Stomach (tissue), 9 donors: ENCODE data around the gene ARID4B. TPM values are rescaled to one million over a fixed set of nuclear protein-coding genes. Genes with fewer than 3 reads are reported as not detected.
"Not testable (repeated sequence)": the region's sequence is repeated elsewhere in the genome, so short reads cannot be mapped to it uniquely, and the experiment has no call there.

Source experiments
- DNase-seq, 2 donors: peaks; one replicate each; pipeline versions ENCODE4 v3.0.0 to v3.0.0-alpha.2; 2013 to 2019
- H3K27ac ChIP-seq, 5 donors: fragments of 200-600 bp in 4 of 5; sonication (generic) in 4 of 5; one replicate each; pipeline ENCODE4 v1.5.1; 2013 to 2019; ENCODE audit warnings: mild to moderate bottlenecking in 1 of 5, moderate library complexity in 1 of 5
- H3K27me3 ChIP-seq, 3 donors: fragments of 200-600 bp; sonication (generic); one replicate each; pipeline ENCODE4 v1.5.1; 2017 to 2019; ENCODE audit warnings: mixed run types in 1 of 3
- H3K36me3 ChIP-seq, 4 donors: fragments of 200-600 bp; sonication (generic); 1 replicate in 3 of 4; 2 replicates in 1 of 4; pipeline ENCODE4 v1.5.1; 2016 to 2019
- H3K4me1 ChIP-seq, 4 donors: fragments of 200-600 bp; sonication (generic); one replicate each; pipeline ENCODE4 v1.5.1; 2016 to 2019
- H3K4me3 ChIP-seq, 4 donors: fragments of 200-600 bp; sonication (generic) in 3 of 4; one replicate each; pipeline ENCODE4 v1.5.1; 2016 to 2019; ENCODE audit warnings: mild to moderate bottlenecking in 1 of 4
- H3K9me3 ChIP-seq, 4 donors: fragments of 200-600 bp; sonication (generic); one replicate each; pipeline ENCODE4 v1.5.1; 2016 to 2019
- EP300 ChIP-seq: sonication (generic); formaldehyde crosslinking; IDR thresholded peaks from one replicate; pipeline ENCODE4 v1.6.1; 2017; ENCODE audit warnings: antibody characterized with exemption
- POLR2A ChIP-seq, 4 donors: fragments of 450-650 bp; IDR thresholded peaks; one replicate each; pipeline ENCODE4 v1.6.1; 2016; ENCODE audit warnings: antibody characterized with exemption in 4 of 4, control low read depth in 2 of 4, mild to moderate bottlenecking in 1 of 4, moderate library complexity in 1 of 4
- POLR2AphosphoS5 ChIP-seq, 3 donors: sonication (generic); formaldehyde crosslinking; IDR thresholded peaks; one replicate each; pipeline ENCODE4 v1.6.1; 2016; ENCODE audit warnings: antibody characterized with exemption in 3 of 3
- WGBS, 5 donors: extraction: QIAGEN DNeasy Blood & Tissue Kit in 3 of 5; methylation state at CpG; one replicate each; pipeline versions ENCODE4 v1.1.5 to v1.1.7; 2013 to 2018; 5-methylcytosine and 5-hydroxymethylcytosine counted together
- intact Hi-C: fragments of 100-400 bp; cut with DNase I; formaldehyde crosslinking; loops from one replicate; pipeline ENCODE4 v1.15.1; 2023; ENCODE audit warnings: low total_unique reads
- polyA plus RNA-seq, 3 donors: library from polyadenylated mRNA; stranded (reverse); fragments of 200-250 nt; gene quantifications; one replicate each; pipeline ENCODE4 v1.2.3, GENCODE V29; 2013
- total RNA-seq, 5 donors: library from RNA; depleted of rRNA; stranded (reverse); fragments of >200 nt; gene quantifications; one replicate each; pipeline versions ENCODE4 v1.1.0 to v1.2.3, GENCODE V29; 2014 to 2016
- TF ChIP-seq, protein P1 (sequence below), 7 experiments: fragments of 450-650 bp in 4 of 7; fragments of 200-600 bp in 3 of 7; sonication (generic) in 3 of 7; IDR thresholded peaks; one replicate each; pipeline ENCODE4 v1.5.1; 2016 to 2019; ENCODE audit warnings: antibody characterized with exemption in 7 of 7, control low read depth in 2 of 7, mild to moderate bottlenecking in 1 of 7
- donor health status: healthy with polysubstance abuse.
- donor health status: Bipolar disorder and iron deficiency.
- donor health status: healthy.

ARID4B gene
- total and polyA plus RNA-seq, 8 donors = 9.5 to 102 (median 30.5) TPM

DNA sequence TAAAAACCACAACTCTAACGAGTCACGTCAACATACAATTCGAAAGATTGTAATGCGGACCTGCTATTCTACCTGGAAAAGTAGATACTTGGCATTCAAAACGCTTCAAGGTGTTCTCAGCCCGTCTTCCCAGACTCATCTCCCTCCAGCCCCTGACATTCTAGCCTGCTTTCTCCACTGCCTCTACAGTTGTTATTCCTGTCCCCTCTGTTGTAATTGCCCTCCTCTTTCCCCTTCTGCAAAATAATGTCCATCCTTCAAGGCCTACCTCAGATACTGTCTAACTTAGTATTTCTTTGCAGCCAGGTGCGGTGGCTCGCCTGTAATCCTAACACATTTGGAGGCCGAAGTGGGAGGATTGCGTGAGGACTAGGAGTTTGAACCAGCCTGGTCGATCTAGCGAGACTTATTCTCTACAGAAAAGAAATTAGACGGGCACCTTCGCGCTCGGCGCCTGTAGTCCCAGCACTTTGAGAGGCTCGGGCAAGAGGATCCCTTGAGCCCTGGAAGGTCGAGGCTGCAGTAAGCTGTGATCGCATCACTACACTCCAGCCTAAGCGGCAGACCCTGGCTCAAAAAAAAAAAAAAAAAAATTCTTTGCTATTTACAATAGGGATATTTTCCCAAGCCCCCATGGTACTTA lies 166.2 kb downstream of the ARID4B start:
- H3K9me3 ChIP-seq = no peaks in the 10 kb centered on the region
- peaks cover 12 to 39% (median 25%) of the 10 kb centered on the region in 4 donors for H3K36me3 ChIP-seq
- DNase-seq = no peak
- no peaks in the 10 kb centered on the region for H3K27me3 ChIP-seq
- WGBS, 5 donors = 59 to 64% (median 61%) methylated on average over 21 of the region's 21 CpGs
- peaks cover 16 to 44% (median 29%) of the 10 kb centered on the region in 4 donors for H3K4me1 ChIP-seq
- peak overlapping the region; percentile 21 to 93 (median 90) for H3K27ac ChIP-seq
- intact Hi-C loops = no loop called here
- no peak for TF ChIP-seq POLR2AphosphoS5 (IDR thresholded peaks at IDR 0.05)
- TF ChIP-seq, protein P1, sequence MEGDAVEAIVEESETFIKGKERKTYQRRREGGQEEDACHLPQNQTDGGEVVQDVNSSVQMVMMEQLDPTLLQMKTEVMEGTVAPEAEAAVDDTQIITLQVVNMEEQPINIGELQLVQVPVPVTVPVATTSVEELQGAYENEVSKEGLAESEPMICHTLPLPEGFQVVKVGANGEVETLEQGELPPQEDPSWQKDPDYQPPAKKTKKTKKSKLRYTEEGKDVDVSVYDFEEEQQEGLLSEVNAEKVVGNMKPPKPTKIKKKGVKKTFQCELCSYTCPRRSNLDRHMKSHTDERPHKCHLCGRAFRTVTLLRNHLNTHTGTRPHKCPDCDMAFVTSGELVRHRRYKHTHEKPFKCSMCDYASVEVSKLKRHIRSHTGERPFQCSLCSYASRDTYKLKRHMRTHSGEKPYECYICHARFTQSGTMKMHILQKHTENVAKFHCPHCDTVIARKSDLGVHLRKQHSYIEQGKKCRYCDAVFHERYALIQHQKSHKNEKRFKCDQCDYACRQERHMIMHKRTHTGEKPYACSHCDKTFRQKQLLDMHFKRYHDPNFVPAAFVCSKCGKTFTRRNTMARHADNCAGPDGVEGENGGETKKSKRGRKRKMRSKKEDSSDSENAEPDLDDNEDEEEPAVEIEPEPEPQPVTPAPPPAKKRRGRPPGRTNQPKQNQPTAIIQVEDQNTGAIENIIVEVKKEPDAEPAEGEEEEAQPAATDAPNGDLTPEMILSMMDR (IDR thresholded peaks at IDR 0.05) = no peak
- H3K4me3 ChIP-seq = peak overlapping the region; percentile 65 to 83 (median 76)

DNA sequence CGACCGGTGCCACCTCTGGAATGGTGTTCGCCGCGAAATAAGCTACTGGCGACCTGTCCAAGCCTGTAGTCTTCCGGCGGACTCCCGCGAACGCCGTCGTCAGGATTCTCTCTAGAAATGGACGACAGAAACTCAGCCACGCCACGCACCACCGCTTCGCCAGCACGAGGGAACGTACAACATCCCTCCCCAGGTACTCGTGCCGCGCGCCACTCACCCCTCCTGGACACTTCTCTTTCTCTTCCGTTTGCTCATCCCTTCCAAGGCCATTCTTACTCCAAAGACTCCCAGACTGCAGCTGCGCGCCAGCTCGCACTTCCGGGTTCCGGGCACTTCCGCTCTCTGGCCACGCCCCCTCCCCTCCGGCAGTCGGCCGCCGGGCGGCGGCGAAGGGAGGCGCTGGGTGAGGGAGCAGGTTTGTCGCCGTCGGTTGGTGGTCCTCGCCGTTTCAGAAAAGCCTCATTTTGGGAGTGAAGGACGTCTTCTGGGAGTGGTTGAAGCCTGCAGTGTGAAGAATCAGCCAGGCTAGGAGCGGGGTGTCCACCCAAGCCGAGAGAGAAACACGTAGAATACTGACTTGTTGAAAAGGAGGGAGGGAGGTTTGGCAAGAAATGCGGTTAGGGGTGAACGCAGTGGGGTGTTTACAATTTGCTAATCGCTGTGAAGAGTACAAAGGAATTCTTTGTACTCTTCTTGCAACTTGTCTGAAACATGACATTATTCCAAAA lies 166.9 kb downstream of the ARID4B start, which contains the start of gene RBM34:
TSS of gene RBM34 (minus strand) at position 294 of the 728 bp plus-strand sequence. CDS start at position 270, 24 bp downstream.
- peaks cover 16 to 50% (median 32%) of the 10 kb centered on the region in 4 donors for H3K4me1 ChIP-seq
- WGBS, 5 donors = 0 to 1% (median 0%) methylated on average over 49 to 52 of the region's 52 CpGs
- peak within 1 kb of the TSS; percentile 65 to 83 (median 76) for H3K4me3 ChIP-seq
- H3K9me3 ChIP-seq = no peaks in the 10 kb centered on the region
- peak; percentile 94 to 98 for DNase-seq
- H3K27ac ChIP-seq = peak within 1 kb of the TSS; percentile 88 to 93 (median 93)
- no peaks in the 10 kb centered on the region for H3K27me3 ChIP-seq
- intact Hi-C loops = no loop called here
- TF ChIP-seq POLR2AphosphoS5 (IDR thresholded peaks at IDR 0.05) (peak; percentile 81 to 98 (median 93)), POLR2A (IDR thresholded peaks at IDR 0.05) (peak in 2 of 4 donors; percentile 93 to 94), EP300 (no peak)
- TF ChIP-seq, protein P1 (IDR thresholded peaks at IDR 0.05) = peak in 4 of 7 experiments; percentile 10 to 42 (median 26)
- peaks cover 12 to 45% (median 32%) of the 10 kb centered on the region in 4 donors for H3K36me3 ChIP-seq

- 5 to 10% (median 6%) methylated on average over 14 of the region's 14 CpGs for WGBS, 5 donors
- H3K27ac ChIP-seq = peak overlapping the region; percentile 88 to 93 (median 93)
Measured at GRCh38 chr1:235160383-235160956, 167.5 kb downstream of the ARID4B start.

GRCh38 chr1:235159930-235160329 lies 168.0 kb downstream of the ARID4B start:
- peaks cover 16 to 50% (median 32%) of the 10 kb centered on the region in 4 donors for H3K4me1 ChIP-seq
- intact Hi-C loops = not testable (repeated sequence)
- peak in 1 of 2 donors; percentile 19 for DNase-seq

More at GRCh38 chr1:235160383-235160956, 167.5 kb downstream of the ARID4B start:
- TF ChIP-seq EP300 (no peak), POLR2A (IDR thresholded peaks at IDR 0.05) (no peak), POLR2AphosphoS5 (IDR thresholded peaks at IDR 0.05) (no peak)
- TF ChIP-seq, protein P1 (IDR thresholded peaks at IDR 0.05) = no peak
- Histone ChIP-seq H3K9me3 (no peaks in the 10 kb centered on the region), H3K27me3 (no peaks in the 10 kb centered on the region), H3K4me1 (peaks cover 16 to 50% (median 32%) of the 10 kb centered on the region in 4 donors), H3K4me3 (peak overlapping the region; percentile 65 to 83 (median 76)), H3K36me3 (peaks cover 12 to 42% (median 37%) of the 10 kb centered on the region in 4 donors)
- DNase-seq = no peak
- intact Hi-C loops = no loop called here

GRCh38 chr1:235159284-235159683 lies 168.7 kb downstream of the ARID4B start:
- 90 to 98% (median 94%) methylated on average over 9 of the region's 9 CpGs for WGBS, 5 donors
- intact Hi-C loops = not testable (repeated sequence)
- H3K36me3 ChIP-seq = peaks cover 12 to 54% (median 49%) of the 10 kb centered on the region in 4 donors

More at GRCh38 chr1:235159930-235160329, 168.0 kb downstream of the ARID4B start:
- Histone ChIP-seq H3K4me3 (peak overlapping the region; percentile 65 to 83 (median 76)), H3K36me3 (peaks cover 12 to 47% (median 43%) of the 10 kb centered on the region in 4 donors), H3K27ac (peak overlapping the region in 2 of 5 donors; percentile 90 to 93)
- H3K9me3 ChIP-seq, H3K27me3 ChIP-seq: not testable (repeated sequence)
- 77 to 87% (median 80%) methylated on average over 9 of the region's 9 CpGs for WGBS, 5 donors

More at GRCh38 chr1:235159284-235159683, 168.7 kb downstream of the ARID4B start:
- not testable (repeated sequence) for H3K27ac ChIP-seq, H3K4me3 ChIP-seq, DNase-seq, H3K9me3 ChIP-seq, H3K27me3 ChIP-seq
- peaks cover 16 to 50% (median 32%) of the 10 kb centered on the region in 4 donors for H3K4me1 ChIP-seq
